ENCODE results near the gene ATF5.
"Not testable (repeated sequence)": the region's sequence is repeated elsewhere in the genome, so short reads cannot be mapped to it uniquely, and the experiment has no call there.

Gene ATF5

GRCh38 chr19:49949742-49950589 is 21.0 kb downstream of the ATF5 start:
- DNase-seq (ENCODE audit: low spot score), result no peak

GRCh38 chr19:49950590-49950948 is 21.6 kb downstream of the ATF5 start:
- DNase-seq (ENCODE audit: low spot score), result no peak

DNA sequence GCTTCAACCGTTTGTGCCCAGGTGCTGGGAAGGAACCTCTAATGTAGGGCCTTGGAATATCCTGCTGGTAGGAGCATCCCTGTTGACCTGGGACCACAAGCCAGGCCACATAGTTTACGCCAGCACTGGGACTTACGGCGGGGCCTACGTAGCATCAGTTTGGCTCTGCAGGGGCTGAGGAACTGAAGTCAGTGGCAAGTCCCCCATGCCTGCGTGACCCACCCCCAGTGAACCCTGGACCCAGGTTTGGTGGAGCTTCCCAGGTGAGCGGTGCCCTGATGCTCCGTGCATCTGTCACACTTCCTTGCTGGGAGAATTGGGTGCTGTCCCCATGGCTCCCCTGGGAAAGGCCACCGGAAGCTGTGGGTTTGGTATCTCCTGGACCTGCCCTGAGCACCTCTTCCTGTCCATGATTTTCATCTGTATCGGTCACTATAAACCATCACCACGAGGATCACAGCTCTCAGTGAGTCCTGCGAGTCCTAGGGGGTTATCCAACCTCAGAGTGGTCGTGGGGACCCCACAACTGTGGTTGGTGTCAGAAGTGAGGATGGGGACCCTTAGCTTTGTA is 22.0 kb downstream of the ATF5 start:
- DNase-seq (ENCODE audit: low spot score), result no peak

DNA sequence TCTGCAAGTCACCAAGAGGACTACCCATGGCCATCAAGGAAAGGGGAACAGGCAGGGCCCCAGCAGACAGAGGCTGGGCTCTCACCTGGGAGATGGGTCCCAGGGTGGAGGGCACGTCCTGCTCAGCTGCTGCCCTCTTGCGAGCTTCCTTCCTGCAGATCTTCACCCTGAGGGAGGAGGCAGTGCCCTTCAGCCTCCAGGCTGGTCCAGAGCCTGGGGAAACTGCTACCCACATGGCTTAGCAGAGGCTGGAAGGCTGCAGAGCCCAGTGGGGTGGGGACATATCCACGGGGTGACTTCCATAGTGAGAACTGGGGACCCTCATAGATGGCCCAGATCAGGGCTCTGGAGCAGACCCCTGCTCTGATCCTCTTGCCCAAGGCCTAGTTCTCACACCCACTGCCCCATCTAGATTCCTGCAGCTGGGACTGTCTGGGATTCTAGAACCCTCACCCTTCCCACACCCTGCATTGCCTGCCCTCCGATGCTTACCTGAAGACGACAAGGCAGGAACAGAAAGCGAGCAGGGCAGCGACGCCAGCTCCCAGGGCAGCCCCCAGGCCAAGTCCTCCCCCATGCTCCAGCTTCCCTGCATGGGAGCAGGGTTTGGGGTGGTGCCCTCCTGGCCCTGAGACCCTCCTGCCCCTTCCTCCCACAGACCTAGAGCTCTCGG is 22.9 kb downstream of the ATF5 start:
- DNase-seq (ENCODE audit: low spot score), result no peak

DNA sequence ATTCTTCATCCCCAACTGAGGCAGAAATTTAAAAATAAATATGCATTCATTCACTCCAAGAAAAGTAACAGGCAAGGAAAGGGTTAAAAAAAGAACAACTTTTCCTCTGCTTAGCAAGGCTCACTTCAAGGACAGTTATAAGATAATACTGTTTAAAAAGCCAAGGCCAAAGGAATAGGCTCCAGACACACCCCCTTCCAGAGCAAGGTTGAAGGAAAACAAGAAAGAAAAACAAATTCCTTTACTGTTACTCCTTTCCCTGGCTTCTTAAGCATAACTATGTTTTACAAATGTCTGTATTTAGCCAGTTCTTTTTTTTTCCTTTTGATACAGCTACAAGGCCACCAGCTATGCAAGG is 23.5 kb downstream of the ATF5 start:
- no peak for DNase-seq (ENCODE audit: low spot score)

DNA sequence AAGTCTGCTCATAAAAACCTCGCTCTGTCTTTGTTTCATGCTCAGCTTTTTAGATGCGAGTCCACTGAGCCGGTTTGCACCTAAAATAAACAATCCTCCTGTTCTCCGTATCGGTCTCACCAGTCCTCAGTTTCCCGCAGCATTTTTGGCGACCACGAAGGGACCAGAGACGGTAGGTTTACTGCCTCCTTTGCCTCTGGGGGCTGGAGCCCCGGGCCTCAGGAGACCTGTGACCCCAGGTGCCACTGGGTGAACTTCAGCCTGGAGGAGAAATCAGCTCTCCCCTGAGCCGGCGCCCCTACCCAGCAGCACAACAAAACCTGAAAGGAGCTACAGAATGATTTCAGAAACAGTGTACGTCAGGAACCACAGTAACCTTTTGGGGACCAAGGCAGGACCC is 23.9 kb downstream of the ATF5 start:
- DNase-seq (ENCODE audit: low spot score), result no peak

DNA sequence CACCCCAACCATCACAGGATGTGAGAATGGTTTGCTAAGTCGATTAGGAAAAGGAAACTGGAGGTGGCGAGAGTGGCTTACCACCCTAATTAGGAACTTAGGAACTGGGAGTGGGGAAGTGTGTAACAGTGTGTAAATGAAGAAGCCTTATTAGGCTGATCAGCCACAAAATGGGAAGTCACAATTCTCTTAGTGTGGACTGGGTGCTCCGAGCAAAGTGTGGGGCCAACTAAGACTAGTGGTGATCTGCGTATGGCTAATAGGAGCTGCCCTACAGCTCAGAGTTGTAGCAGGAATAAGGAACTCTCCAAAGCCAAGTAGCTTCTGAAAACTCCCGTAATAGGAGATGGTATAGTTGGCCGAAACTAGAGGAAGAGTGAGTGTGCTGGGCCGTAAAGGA is 24.4 kb downstream of the ATF5 start:
- no peak for DNase-seq (ENCODE audit: low spot score)

DNA sequence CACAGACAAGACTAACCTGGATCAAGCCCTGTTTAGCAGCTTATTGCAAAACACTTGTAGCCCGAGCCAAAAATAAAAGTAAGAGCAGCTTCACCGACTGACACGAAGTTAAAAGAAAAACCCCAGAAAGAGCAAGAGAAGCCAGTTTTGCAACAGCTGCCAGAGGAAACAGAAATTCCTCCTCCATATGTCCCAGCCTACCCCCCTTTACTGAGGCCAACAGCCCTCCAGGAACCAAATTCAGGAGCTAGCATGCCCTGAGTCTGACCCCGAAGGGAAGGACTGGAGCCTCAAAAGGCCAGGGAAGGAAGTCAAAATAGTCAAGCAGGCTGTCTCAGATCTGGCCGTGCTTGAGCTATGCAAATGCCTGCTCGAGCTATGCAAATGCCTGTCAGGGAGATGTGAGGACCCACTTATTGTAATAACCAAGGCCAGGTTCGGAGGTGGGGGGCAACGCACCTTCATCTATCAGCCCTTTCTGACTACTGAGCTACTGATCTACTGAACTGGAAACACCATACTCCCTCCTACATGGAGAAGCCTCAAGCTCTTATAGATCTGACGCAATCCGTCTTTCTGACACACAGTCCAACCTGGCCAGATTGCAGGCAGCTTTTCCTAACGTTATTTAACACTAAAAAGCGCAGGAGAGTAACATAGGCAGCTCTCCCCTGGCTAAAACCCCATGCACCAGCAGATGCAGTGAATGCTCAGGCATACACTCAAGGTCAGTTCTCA is 25.3 kb downstream of the ATF5 start:
- no peak for DNase-seq (ENCODE audit: low spot score)

DNA sequence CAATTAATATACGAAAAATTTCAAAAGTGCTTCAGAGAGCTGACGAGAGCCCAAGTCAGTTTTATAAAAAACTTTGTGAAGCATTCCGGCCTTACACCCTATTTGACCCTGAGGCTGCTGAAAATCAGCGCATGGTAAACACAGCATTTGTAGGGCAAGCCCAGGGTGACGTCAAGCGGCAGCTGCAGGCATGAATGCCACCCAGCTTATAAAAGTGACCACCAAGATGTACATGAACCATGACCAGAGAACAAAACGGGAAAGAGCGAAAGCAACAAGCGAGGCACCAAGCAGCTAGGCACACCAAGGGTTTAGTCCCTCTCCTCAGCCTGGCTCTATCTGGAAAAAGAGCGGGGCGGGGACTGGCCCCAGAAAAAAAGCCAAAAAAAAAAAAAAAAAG is 25.9 kb downstream of the ATF5 start:
- no peak for DNase-seq (ENCODE audit: low spot score)

- DNase-seq (ENCODE audit: low spot score), result no peak
Measured at GRCh38 chr19:49956115-49956495, 27.1 kb downstream of the ATF5 start.

GRCh38 chr19:49957262-49957915 is 28.4 kb downstream of the ATF5 start:
- no peak for DNase-seq (ENCODE audit: low spot score)

GRCh38 chr19:49958144-49958543 is 29.1 kb downstream of the ATF5 start:
- not testable (repeated sequence) for DNase-seq (ENCODE audit: low spot score)

- not testable (repeated sequence) for DNase-seq (ENCODE audit: low spot score)
Measured at GRCh38 chr19:49958596-49958995, 29.6 kb downstream of the ATF5 start.

DNA sequence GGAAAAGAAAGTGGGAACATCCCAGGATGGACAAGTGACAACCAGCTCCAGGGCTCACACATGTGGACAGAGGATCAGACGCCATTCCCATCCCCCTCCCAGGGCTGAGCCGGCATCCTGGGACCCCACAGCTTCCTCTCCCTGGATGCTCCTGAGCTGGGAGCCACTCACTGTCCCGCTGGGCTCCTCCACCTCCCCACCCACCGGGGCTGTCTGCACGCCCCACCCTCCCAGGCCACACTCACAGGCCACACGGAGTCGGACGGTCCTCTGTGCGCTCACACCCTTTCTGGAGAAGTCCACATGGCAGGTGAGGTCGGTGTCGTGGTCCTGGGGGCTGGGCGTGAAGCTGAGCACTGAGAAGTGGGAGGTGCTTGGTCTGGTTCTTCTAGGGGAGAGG is 30.9 kb downstream of the ATF5 start:
- not testable (repeated sequence) for DNase-seq (ENCODE audit: low spot score)

DNA sequence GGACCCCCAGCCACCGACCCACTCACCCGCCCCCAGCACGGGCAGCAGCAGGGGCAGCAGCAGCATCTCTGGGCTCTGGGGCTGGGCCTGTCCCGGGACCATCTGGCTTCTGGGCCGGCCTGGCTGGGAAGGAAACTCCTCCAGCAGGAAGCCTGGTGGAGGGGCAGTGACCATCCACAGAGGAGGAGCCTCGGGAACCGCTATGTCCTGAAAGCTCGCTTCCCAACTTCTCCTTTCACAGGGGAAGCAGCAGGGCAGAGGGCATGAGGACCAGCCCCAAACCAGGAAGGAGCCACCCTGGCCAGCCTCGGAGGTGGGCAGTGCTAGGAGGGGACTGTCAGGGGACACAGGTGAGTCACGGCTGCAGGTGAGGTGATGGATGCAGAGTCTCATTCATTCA is 32.0 kb downstream of the ATF5 start, which contains the start of gene SIGLEC11:
SIGLEC11 (minus strand) TSS at position 193 of the 400 bp plus-strand sequence; CDS start at position 102, 91 bp downstream.
- DNase-seq (ENCODE audit: low spot score), result not testable (repeated sequence)

- DNase-seq (ENCODE audit: low spot score), result no peak
Measured at GRCh38 chr19:49968279-49968922, 39.4 kb downstream of the ATF5 start.

GRCh38 chr19:49969355-49969754 is 40.4 kb downstream of the ATF5 start:
- DNase-seq (ENCODE audit: low spot score), result not testable (repeated sequence)

DNA sequence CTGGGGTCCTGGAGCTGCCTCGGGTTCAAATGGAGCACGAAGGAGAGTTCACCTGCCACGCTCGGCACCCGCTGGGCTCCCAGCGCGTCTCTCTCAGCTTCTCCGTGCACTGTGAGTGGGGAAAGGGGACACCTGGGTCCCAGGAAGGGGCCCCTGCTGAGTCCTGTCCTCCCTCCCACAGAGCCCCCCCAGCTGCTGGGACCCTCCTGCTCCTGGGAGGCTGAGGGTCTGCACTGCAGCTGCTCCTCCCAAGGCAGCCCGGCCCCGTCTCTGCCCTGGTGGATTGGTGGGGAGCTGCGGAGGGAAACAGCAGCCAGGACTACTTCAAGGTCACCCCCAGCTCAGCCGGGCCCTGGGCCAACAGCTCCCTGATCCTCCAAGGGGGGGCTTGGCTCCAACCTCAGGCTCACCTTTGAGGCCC is 43.0 kb downstream of the ATF5 start:
- no peak for DNase-seq (ENCODE audit: low spot score)

- no peak for DNase-seq (ENCODE audit: low spot score)
Measured at GRCh38 chr19:49972841-49973240, 43.8 kb downstream of the ATF5 start.

DNA sequence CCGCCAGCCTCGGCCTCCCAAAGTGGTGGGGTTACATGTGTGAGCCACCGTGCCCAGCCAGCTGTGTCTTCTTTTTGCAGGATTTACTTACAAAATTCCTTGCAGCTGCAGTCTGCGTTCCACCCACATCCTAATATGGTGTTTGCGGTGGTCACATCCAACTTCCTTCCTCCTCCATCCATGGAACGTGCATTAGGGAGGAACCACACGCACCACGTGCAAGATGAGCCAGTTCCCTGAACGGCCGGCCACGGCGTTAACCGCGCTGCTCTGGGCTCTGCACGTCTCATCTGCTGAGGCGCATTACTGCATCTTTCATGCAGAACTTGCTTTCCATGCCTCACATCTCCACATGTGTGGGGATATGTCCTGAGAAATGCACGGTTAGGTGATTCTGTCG is 45.0 kb downstream of the ATF5 start:
- DNase-seq (ENCODE audit: low spot score), result no peak

DNA sequence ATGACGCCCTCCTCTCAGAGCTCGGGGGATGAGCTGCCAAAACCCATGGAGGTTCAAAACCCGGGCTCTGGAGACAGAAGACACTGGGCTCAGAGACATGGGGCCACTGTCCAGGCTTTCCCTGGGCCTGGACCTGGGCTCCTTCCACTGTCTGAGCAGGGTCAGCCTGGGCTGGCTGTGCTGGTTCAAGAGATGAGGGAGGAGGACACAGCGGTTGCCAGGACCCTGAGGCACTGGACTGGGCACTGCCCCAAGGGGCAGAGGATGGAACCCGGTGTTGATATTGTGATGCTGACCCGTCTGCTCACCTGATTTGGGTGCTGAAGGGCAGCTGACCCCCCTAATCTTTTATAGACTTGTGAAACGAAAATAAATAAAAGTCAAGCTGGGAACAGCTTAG is 46.0 kb downstream of the ATF5 start:
- DNase-seq (ENCODE audit: low spot score), result no peak

DNA sequence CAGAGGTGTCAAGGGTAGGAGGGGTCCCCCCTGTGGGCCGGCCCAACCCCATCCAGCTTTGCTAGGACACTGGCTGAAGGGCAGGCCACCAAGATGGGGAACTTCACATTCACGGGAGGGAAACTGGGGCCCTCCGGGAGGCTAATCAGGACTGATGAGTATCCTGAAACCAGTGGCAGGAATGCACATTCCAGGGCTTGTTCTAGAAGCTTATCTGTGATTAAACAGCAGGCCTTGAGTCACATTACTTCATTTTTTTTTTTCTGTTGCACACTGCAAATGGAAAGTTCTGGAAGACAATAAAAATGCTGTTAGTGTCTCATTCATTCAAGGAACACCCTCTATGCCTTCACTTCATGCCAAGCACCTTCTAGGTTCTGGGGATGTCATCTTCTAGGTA is 47.5 kb downstream of the ATF5 start:
- DNase-seq (ENCODE audit: low spot score), result no peak
